Measurements from ENCODE around the gene NT5DC2.

DNA sequence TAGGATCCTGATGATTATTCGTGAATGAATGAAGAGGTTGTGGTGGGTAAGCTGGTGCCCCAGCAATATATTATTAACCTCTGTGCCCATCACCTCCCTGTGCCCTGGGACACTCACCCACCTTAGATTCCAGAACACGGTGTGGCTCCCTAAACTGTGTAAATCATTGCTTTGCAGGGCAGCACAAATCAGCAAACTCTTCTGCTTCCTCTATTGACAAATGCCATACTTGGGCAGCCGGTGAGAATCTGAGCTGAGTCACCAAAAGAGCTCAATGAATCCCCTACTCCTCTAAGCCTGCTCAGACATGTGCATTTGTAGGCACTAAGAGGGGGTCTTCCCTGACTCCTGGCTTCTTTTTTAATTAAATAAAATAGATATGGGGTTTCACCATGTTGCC lies 18.4 kb upstream of the NT5DC2 start:
- TF ChIP-seq, protein P1, sequence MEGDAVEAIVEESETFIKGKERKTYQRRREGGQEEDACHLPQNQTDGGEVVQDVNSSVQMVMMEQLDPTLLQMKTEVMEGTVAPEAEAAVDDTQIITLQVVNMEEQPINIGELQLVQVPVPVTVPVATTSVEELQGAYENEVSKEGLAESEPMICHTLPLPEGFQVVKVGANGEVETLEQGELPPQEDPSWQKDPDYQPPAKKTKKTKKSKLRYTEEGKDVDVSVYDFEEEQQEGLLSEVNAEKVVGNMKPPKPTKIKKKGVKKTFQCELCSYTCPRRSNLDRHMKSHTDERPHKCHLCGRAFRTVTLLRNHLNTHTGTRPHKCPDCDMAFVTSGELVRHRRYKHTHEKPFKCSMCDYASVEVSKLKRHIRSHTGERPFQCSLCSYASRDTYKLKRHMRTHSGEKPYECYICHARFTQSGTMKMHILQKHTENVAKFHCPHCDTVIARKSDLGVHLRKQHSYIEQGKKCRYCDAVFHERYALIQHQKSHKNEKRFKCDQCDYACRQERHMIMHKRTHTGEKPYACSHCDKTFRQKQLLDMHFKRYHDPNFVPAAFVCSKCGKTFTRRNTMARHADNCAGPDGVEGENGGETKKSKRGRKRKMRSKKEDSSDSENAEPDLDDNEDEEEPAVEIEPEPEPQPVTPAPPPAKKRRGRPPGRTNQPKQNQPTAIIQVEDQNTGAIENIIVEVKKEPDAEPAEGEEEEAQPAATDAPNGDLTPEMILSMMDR (conservative IDR thresholded peaks at IDR 0.05 in 1 of 2, IDR thresholded peaks at IDR 0.05 in 1 of 2; ENCODE audit: low read depth in 1 of 2, low read length in 2 of 2), result no peak
- TF ChIP-seq EZH2 (IDR thresholded peaks at IDR 0.05; ENCODE audit: low read length, missing control alignments), result no peak

Measured in fibroblast of lung (primary cell).